ENCODE data around the gene ISG20L2.

Gene ISG20L2

DNA sequence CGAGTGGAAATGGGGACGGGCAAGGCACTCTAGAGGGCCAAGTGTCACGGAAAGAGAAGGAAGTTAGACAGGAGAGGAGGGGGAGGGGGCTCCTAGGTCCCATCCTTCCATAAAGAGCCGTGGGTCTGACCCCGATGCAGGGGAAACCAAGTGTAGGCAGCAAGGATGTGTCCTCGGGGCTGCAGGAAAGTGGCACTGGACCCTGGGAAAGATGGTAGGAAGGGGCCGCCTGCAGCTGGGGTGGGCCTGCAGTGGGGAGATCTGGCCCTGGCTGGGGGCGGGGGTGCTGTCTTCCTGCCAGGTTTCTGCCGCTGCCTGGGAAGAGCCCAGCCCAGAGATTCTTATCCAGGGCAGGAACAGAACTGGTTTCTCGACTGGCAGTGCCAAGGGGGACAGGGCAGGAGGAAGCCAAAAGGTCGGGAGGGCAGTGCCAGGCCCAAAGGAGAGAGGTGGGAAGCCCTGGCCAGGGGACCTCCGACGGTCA lies 36.1 kb downstream of the ISG20L2 start:
- DNase-seq (ENCODE audit: low read depth), result no peak
- no peak overlapping the region for H3K4me3 ChIP-seq (ENCODE audit: low read depth, low read length)
- TF ChIP-seq MYC (IDR thresholded peaks at IDR 0.05; ENCODE audit: low read depth, low read length), result no peak
- TF ChIP-seq, protein P1, sequence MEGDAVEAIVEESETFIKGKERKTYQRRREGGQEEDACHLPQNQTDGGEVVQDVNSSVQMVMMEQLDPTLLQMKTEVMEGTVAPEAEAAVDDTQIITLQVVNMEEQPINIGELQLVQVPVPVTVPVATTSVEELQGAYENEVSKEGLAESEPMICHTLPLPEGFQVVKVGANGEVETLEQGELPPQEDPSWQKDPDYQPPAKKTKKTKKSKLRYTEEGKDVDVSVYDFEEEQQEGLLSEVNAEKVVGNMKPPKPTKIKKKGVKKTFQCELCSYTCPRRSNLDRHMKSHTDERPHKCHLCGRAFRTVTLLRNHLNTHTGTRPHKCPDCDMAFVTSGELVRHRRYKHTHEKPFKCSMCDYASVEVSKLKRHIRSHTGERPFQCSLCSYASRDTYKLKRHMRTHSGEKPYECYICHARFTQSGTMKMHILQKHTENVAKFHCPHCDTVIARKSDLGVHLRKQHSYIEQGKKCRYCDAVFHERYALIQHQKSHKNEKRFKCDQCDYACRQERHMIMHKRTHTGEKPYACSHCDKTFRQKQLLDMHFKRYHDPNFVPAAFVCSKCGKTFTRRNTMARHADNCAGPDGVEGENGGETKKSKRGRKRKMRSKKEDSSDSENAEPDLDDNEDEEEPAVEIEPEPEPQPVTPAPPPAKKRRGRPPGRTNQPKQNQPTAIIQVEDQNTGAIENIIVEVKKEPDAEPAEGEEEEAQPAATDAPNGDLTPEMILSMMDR (IDR thresholded peaks at IDR 0.05; ENCODE audit: low read depth, low read length), result no peak
- no peak for TF ChIP-seq MAX (IDR thresholded peaks at IDR 0.05; ENCODE audit: low read depth, low read length)
- no peak for TF ChIP-seq POLR2A (IDR thresholded peaks at IDR 0.05; ENCODE audit: extremely low read depth, insufficient read length)

DNA sequence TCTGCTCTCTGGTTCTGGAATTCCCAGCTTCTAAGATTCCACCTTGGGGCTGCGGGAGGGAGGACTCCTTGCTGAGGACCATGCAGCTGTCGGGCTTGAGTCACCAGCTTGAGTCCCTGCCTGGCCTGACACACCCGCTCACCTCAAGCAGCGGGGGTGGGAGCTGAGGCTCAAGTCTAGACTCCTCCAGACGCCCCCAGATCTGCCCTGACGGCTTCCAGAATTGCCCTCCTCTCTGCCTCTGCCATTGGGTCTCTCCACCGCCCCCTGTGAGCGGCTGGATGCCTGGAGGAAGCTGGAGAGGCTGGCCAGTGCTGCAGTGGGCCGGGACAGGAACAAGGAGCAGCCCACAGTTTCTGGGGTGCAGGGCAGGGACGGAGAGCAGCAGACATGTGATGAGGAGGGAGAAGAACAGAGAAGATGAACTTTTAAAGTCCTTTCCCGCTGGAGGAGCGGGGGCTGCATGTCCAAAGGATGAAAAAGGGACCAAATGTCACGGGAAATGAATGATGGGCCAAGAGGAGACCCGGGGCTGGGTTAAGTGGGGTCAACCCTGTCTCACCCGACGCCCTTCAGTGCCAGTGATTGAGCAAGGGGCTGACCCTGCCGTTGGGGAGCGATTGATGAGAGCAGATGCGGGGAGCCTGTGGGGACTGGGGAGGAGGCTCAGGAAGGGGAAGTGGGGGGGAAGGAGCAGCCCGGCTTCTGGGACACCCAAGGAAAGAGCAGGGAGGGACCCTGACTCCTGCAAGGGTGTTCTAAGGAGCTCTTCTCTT lies 36.7 kb downstream of the ISG20L2 start:
- H3K4me3 ChIP-seq (ENCODE audit: low read depth, low read length), result no peak overlapping the region
- no peak for TF ChIP-seq MAX (IDR thresholded peaks at IDR 0.05; ENCODE audit: low read depth, low read length)
- TF ChIP-seq, protein P1 (IDR thresholded peaks at IDR 0.05; ENCODE audit: low read depth, low read length), result no peak
- TF ChIP-seq MYC (IDR thresholded peaks at IDR 0.05; ENCODE audit: low read depth, low read length), result no peak
- no peak for TF ChIP-seq POLR2A (IDR thresholded peaks at IDR 0.05; ENCODE audit: extremely low read depth, insufficient read length)
- peak; percentile 62 for DNase-seq (ENCODE audit: low read depth)

GRCh38 chr1:156691191-156691590 lies 37.4 kb downstream of the ISG20L2 start:
- TF ChIP-seq, protein P1 (IDR thresholded peaks at IDR 0.05; ENCODE audit: low read depth, low read length), result no peak
- no peak for TF ChIP-seq MAX (IDR thresholded peaks at IDR 0.05; ENCODE audit: low read depth, low read length)
- TF ChIP-seq MYC (IDR thresholded peaks at IDR 0.05; ENCODE audit: low read depth, low read length), result no peak
- no peak for TF ChIP-seq POLR2A (IDR thresholded peaks at IDR 0.05; ENCODE audit: extremely low read depth, insufficient read length)
- no peak for DNase-seq (ENCODE audit: low read depth)
- H3K4me3 ChIP-seq (ENCODE audit: low read depth, low read length), result no peak overlapping the region

DNA sequence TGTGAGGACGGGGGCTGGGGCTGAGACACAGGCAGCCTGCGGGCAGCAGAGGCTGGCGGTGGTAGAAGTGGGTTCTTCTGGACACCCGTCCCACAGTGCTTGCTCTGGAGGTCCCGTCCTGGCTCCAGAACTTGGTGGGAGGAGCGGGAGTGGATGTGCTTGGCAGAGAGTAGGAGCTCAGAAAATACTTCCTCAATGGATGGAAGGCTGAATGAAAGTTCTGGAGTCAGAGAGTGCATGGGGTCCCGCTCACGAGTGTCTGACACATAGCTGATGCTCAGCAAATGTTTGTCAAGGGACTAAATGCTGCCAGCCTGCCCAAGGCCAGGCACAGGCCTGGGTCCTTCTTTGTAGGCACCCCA lies 37.9 kb downstream of the ISG20L2 start:
- DNase-seq (ENCODE audit: low read depth), result no peak
- TF ChIP-seq MYC (IDR thresholded peaks at IDR 0.05; ENCODE audit: low read depth, low read length) (no peak), MAX (IDR thresholded peaks at IDR 0.05; ENCODE audit: low read depth, low read length) (no peak), POLR2A (IDR thresholded peaks at IDR 0.05; ENCODE audit: extremely low read depth, insufficient read length) (no peak)
- TF ChIP-seq, protein P1 (IDR thresholded peaks at IDR 0.05; ENCODE audit: low read depth, low read length), result no peak
- H3K4me3 ChIP-seq (ENCODE audit: low read depth, low read length), result no peak overlapping the region

DNA sequence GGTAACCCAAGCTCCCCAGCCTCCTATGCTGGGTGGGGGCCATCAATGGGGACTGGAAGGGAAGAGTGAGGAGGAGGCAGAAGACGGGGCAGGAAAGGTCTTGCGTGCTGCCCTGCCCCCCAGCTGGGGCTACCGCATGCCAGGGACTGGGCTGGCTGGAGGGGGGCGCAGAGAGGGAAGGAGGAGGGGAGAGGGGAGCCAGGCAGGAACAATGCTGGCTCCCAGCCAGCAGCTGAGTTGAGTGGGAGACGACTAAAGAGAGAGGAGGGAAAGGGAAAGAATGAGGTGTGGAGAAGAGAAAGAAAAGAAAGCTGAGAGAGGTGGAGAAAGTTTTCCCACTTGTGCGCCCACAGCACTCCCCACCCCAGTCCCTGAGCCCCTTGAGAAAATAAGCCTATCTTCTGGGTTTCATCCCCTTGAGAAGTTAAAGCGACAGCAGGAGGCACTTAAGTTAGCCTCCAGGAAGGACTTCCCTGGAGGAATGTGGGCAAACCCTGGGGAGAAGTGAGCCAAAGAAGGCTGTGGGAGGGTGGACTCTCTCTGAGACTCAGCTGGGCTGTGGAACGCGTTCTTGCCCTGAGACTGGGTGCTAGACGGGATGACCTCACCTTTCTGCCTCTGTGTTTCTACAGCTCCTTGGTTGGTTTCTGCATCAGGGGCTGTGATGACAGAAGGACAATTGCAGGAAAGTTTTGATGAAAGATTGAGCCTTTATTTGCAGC lies 38.5 kb downstream of the ISG20L2 start:
- H3K4me3 ChIP-seq (ENCODE audit: low read depth, low read length), result no peak overlapping the region
- no peak for DNase-seq (ENCODE audit: low read depth)
- TF ChIP-seq POLR2A (IDR thresholded peaks at IDR 0.05; ENCODE audit: extremely low read depth, insufficient read length) (no peak), MAX (IDR thresholded peaks at IDR 0.05; ENCODE audit: low read depth, low read length) (no peak), MYC (IDR thresholded peaks at IDR 0.05; ENCODE audit: low read depth, low read length) (no peak)
- TF ChIP-seq, protein P1 (IDR thresholded peaks at IDR 0.05; ENCODE audit: low read depth, low read length), result no peak
